Activated B cell treated with CpG ODN at 0.5 μM for 24 hours (primary cell): ENCODE measurements around the gene GDPD5. TPM values are rescaled to one million over a fixed set of nuclear protein-coding genes. Genes with fewer than 3 reads are reported as not detected.

Source experiments
- ATAC-seq: fragments of 200-7000 bp; cut with Tn5 transposase; one replicate; pipeline ENCODE4 v1.10.0; 2021; ENCODE audit warnings: low read depth, mild to moderate bottlenecking, moderate library complexity
- CTCF ChIA-PET: fragments of 350-600 bp; sonication (Branson Sonifier 250); formaldehyde crosslinking; loops from one replicate; lab custom pipeline; 2021; ENCODE audit warnings: antibody characterized with exemption; lab: Charles Lee
- POLR2A ChIA-PET: fragments of 350-600 bp; sonication (Branson Sonifier 250); formaldehyde crosslinking; loops from one replicate; lab custom pipeline; 2021; ENCODE audit warnings: antibody characterized with exemption; lab: Charles Lee
- DNase-seq: peaks from one replicate; pipeline ENCODE4 v3.0.0; 2022
- H3K27ac Mint-ChIP-seq: one replicate; pipeline ENCODE4 v1.8.0; 2020; ENCODE audit warnings: mixed read lengths
- H3K27me3 Mint-ChIP-seq: one replicate; pipeline ENCODE4 v1.8.0; 2021; ENCODE audit warnings: mixed read lengths
- H3K36me3 Mint-ChIP-seq: one replicate; pipeline ENCODE4 v1.8.0; 2021; ENCODE audit warnings: low read depth, mixed read lengths
- H3K4me1 Mint-ChIP-seq: one replicate; pipeline ENCODE4 v1.8.0; 2021; ENCODE audit warnings: mixed read lengths
- H3K4me3 Mint-ChIP-seq: one replicate; pipeline ENCODE4 v1.8.0; 2020; ENCODE audit warnings: mild to moderate bottlenecking, mixed read lengths
- H3K9me3 Mint-ChIP-seq: one replicate; pipeline ENCODE4 v1.8.0; 2020; ENCODE audit warnings: mixed read lengths
- CTCF ChIP-seq: fragments of 200-600 bp; IDR thresholded peaks from one replicate; pipeline ENCODE4 v1.8.0; 2022; ENCODE audit warnings: antibody characterized with exemption, mild to moderate bottlenecking
- intact Hi-C: fragments of 100-400 bp; cut with micrococcal nuclease; formaldehyde crosslinking; loops from one replicate; pipeline ENCODE4 v1.15.1; 2024
- total RNA-seq: library from RNA; stranded (reverse); gene quantifications from 2 replicates; pipeline ENCODE4 v1.2.3, GENCODE V29; 2022

The GDPD5 gene
- total RNA-seq, 1 donor from 2014 or later, result 22.2 TPM

- peaks cover 10% of the 10 kb centered on the region for H3K4me1 Mint-ChIP-seq
Observed at GRCh38 chr11:75557666-75558494, 32.1 kb upstream of the GDPD5 start.

GRCh38 chr11:75556275-75556674 is 30.5 kb upstream of the GDPD5 start:
- ChIA-PET CTCF (no interaction called here), POLR2A (no interaction called here)
- H3K4me3 Mint-ChIP-seq, result no peak overlapping the region
- intact Hi-C loops, result no loop called here
- no peak overlapping the region for H3K27ac Mint-ChIP-seq
- no peaks in the 10 kb centered on the region for H3K27me3 Mint-ChIP-seq
- no peaks in the 10 kb centered on the region for H3K36me3 Mint-ChIP-seq
- TF ChIP-seq CTCF, result no peak
- no peaks in the 10 kb centered on the region for H3K4me1 Mint-ChIP-seq
- ATAC-seq, result no peak
- H3K9me3 Mint-ChIP-seq, result no peaks in the 10 kb centered on the region
- DNase-seq, result no peak

More at GRCh38 chr11:75557666-75558494, 32.1 kb upstream of the GDPD5 start:
- ATAC-seq, result no peak
- POLR2A ChIA-PET, result no interaction called here
- Mint-ChIP-seq H3K27me3 (peaks cover 2% of the 10 kb centered on the region), H3K9me3 (no peaks in the 10 kb centered on the region), H3K36me3 (peaks cover 3% of the 10 kb centered on the region), H3K27ac (no peak overlapping the region), H3K4me3 (no peak overlapping the region)
- CTCF ChIA-PET, result no interaction called here
- no peak for DNase-seq
- intact Hi-C loops, result no loop called here
- TF ChIP-seq CTCF, result no peak

- Mint-ChIP-seq H3K36me3 (no peaks in the 10 kb centered on the region), H3K27me3 (no peaks in the 10 kb centered on the region), H3K27ac (no peak overlapping the region), H3K9me3 (no peaks in the 10 kb centered on the region), H3K4me3 (no peak overlapping the region), H3K4me1 (no peaks in the 10 kb centered on the region)
- DNase-seq, result no peak
- no peak for ATAC-seq
- ChIA-PET POLR2A (no interaction called here), CTCF (no interaction called here)
- no peak for TF ChIP-seq CTCF
- intact Hi-C loops, result no loop called here
Observed at GRCh38 chr11:75555079-75555811, 29.5 kb upstream of the GDPD5 start.

- Mint-ChIP-seq H3K27me3 (no peaks in the 10 kb centered on the region), H3K27ac (no peak overlapping the region), H3K4me3 (no peak overlapping the region), H3K9me3 (no peaks in the 10 kb centered on the region), H3K36me3 (no peaks in the 10 kb centered on the region), H3K4me1 (no peaks in the 10 kb centered on the region)
- no peak for ATAC-seq
- no peak for DNase-seq
- intact Hi-C loops, result no loop called here
- no peak for TF ChIP-seq CTCF
- POLR2A ChIA-PET, result interaction anchor here (0.8 kb wide), 1 partner anchor 10 kb away, joined by 3 read pairs; no protein-coding TSS in a partner anchor
- CTCF ChIA-PET, result interaction anchor here (0.6 kb wide), 1 partner anchor 75 kb away, joined by 3 read pairs; no protein-coding TSS in a partner anchor
Observed at GRCh38 chr11:75554258-75555022, 28.7 kb upstream of the GDPD5 start.
